Stimulated activated CD8-positive, alpha-beta memory T cell treated with anti-CD3 and anti-CD28 coated beads, Interleukin-4, amount 100 ng/mL, for 24 hours (primary cell): Measurements from ENCODE around the gene OR2AG2.
"Not testable (repeated sequence)": the region's sequence is repeated elsewhere in the genome, so short reads cannot be mapped to it uniquely, and the experiment has no call there.

ENCODE experiments used
- DNase-seq: peaks from one replicate; pipeline ENCODE4 v3.0.0-alpha.2; 2020; ENCODE audit warnings: low read depth

The OR2AG2 gene

GRCh38 chr11:6771926-6772893 is at the start of gene OR2AG2:
OR2AG2 (minus strand) TSS chr11:6771976; CDS start chr11:6768957, 3,019 bp downstream.
- DNase-seq = no peak

GRCh38 chr11:6818967-6819366 is 47.2 kb upstream of the OR2AG2 start:
- DNase-seq = no peak

GRCh38 chr11:6817694-6818093 is 45.9 kb upstream of the OR2AG2 start:
- no peak for DNase-seq

- no peak for DNase-seq
These were observed 41.9 kb upstream of the OR2AG2 start for GRCh38 chr11:6813656-6814055.

- DNase-seq = no peak
These were observed 40.7 kb upstream of the OR2AG2 start for GRCh38 chr11:6812390-6813005.

GRCh38 chr11:6801075-6801474 is 29.3 kb upstream of the OR2AG2 start:
- not testable (repeated sequence) for DNase-seq

- DNase-seq = no peak
These were observed 27.6 kb upstream of the OR2AG2 start, which contains the start of gene OR6A2 for GRCh38 chr11:6799402-6799801. OR6A2 (minus strand) TSS chr11:6799689; CDS start chr11:6795708, 3,981 bp downstream.

- DNase-seq = no peak
These were observed 22.9 kb upstream of the OR2AG2 start for GRCh38 chr11:6794639-6795038.

- no peak for DNase-seq
These were observed 18.8 kb upstream of the OR2AG2 start for GRCh38 chr11:6790546-6790945.

- no peak for DNase-seq
These were observed 10.9 kb upstream of the OR2AG2 start, which contains the start of gene OR2AG1 for GRCh38 chr11:6782720-6783119. OR2AG1 (plus strand) TSS chr11:6783020; CDS start chr11:6785038, 2,018 bp downstream.

- no peak for DNase-seq
These were observed 9.1 kb upstream of the OR2AG2 start for GRCh38 chr11:6780829-6781228.

- DNase-seq = no peak
These were observed 6.7 kb upstream of the OR2AG2 start for GRCh38 chr11:6778518-6778917.

- DNase-seq = no peak
These were observed 14.3 kb downstream of the OR2AG2 start for GRCh38 chr11:6757373-6757967.

- DNase-seq = no peak
These were observed 15.8 kb downstream of the OR2AG2 start for GRCh38 chr11:6755953-6756347.

- DNase-seq = no peak
These were observed 16.3 kb downstream of the OR2AG2 start for GRCh38 chr11:6755303-6755952.

GRCh38 chr11:6747097-6747668 is 24.6 kb downstream of the OR2AG2 start:
- no peak for DNase-seq

GRCh38 chr11:6746626-6747025 is 25.1 kb downstream of the OR2AG2 start:
- DNase-seq = no peak

GRCh38 chr11:6746086-6746618 is 25.6 kb downstream of the OR2AG2 start:
- no peak for DNase-seq

GRCh38 chr11:6745465-6746015 is 26.2 kb downstream of the OR2AG2 start:
- DNase-seq = no peak

GRCh38 chr11:6745018-6745417 is 26.8 kb downstream of the OR2AG2 start:
- DNase-seq = no peak

GRCh38 chr11:6742260-6742659 is 29.5 kb downstream of the OR2AG2 start:
- no peak for DNase-seq
